Stimulated activated effector memory CD8-positive, alpha-beta T cell treated with anti-CD3 and anti-CD28 coated beads, Interleukin-12 subunit alpha, Interleukin-12 subunit beta, amount 100 ng/mL, for 72 hours (primary cell): ENCODE results near the gene SLC52A1.
A peak's percentile ranks its signal among the peaks of the same experiment; 100 is the strongest.

Experiments
- ATAC-seq: fragments of 150-1000 bp; cut with Tn5 transposase; 2 replicates; pipeline ENCODE4 v1.10.0; 2021
- DNase-seq, 2 donors: peaks; one replicate each; pipeline ENCODE4 v3.0.0; 2021 to 2022; ENCODE audit warnings: low spot score in 2 of 2
- H3K27ac Mint-ChIP-seq: one replicate; pipeline ENCODE4 v1.8.0; 2022; ENCODE audit warnings: mild to moderate bottlenecking, mixed read lengths
- H3K36me3 Mint-ChIP-seq: one replicate; pipeline ENCODE4 v1.8.0; 2022; ENCODE audit warnings: mild to moderate bottlenecking, mixed read lengths
- H3K4me1 Mint-ChIP-seq: one replicate; pipeline ENCODE4 v1.8.0; 2022; ENCODE audit warnings: mixed read lengths
- H3K4me3 Mint-ChIP-seq: one replicate; pipeline ENCODE4 v1.8.0; 2022; ENCODE audit warnings: mild to moderate bottlenecking, mixed read lengths
- H3K9me3 Mint-ChIP-seq: one replicate; pipeline ENCODE4 v1.8.0; 2022; ENCODE audit warnings: mixed read lengths

The SLC52A1 gene

GRCh38 chr17:5014357-5014756, 20.9 kb downstream of the SLC52A1 start:
- H3K4me3 Mint-ChIP-seq: no peak overlapping the region
- peaks cover 30% of the 10 kb centered on the region for H3K4me1 Mint-ChIP-seq
- H3K9me3 Mint-ChIP-seq: no peaks in the 10 kb centered on the region
- ATAC-seq (no peak), DNase-seq (no peak)
- no peak overlapping the region for H3K27ac Mint-ChIP-seq
- H3K36me3 Mint-ChIP-seq: peaks cover 59% of the 10 kb centered on the region

GRCh38 chr17:5011928-5012327, 23.3 kb downstream of the SLC52A1 start:
- peaks cover 22% of the 10 kb centered on the region for H3K4me1 Mint-ChIP-seq
- H3K9me3 Mint-ChIP-seq: no peaks in the 10 kb centered on the region
- H3K27ac Mint-ChIP-seq: peak overlapping the region; percentile 89
- H3K36me3 Mint-ChIP-seq: peaks cover 55% of the 10 kb centered on the region
- H3K4me3 Mint-ChIP-seq: peak overlapping the region; percentile 28
- ATAC-seq (peak; percentile 98), DNase-seq (peak; percentile 27 to 76)

- Mint-ChIP-seq H3K27ac (peak overlapping the region; percentile 37), H3K9me3 (no peaks in the 10 kb centered on the region), H3K36me3 (peaks cover 77% of the 10 kb centered on the region), H3K4me1 (peaks cover 29% of the 10 kb centered on the region), H3K4me3 (no peak overlapping the region)
- DNase-seq (no peak), ATAC-seq (no peak)
Measured at GRCh38 chr17:5003214-5003867, 31.9 kb downstream of the SLC52A1 start.

GRCh38 chr17:5002121-5002788, 33.0 kb downstream of the SLC52A1 start:
- Mint-ChIP-seq H3K4me1 (peaks cover 30% of the 10 kb centered on the region), H3K4me3 (no peak overlapping the region), H3K36me3 (peaks cover 67% of the 10 kb centered on the region), H3K27ac (no peak overlapping the region), H3K9me3 (no peaks in the 10 kb centered on the region)
- no peak for DNase-seq
- ATAC-seq: no peak

- Mint-ChIP-seq H3K4me3 (no peak overlapping the region), H3K36me3 (peaks cover 54% of the 10 kb centered on the region), H3K9me3 (no peaks in the 10 kb centered on the region), H3K27ac (peak overlapping the region; percentile 36), H3K4me1 (peaks cover 37% of the 10 kb centered on the region)
- DNase-seq (no peak), ATAC-seq (no peak)
Measured at GRCh38 chr17:5000237-5000639, 35.0 kb downstream of the SLC52A1 start.

- H3K36me3 Mint-ChIP-seq: peaks cover 47% of the 10 kb centered on the region
- DNase-seq: no peak
- peak overlapping the region; percentile 36 for H3K27ac Mint-ChIP-seq
- ATAC-seq: no peak
- H3K4me3 Mint-ChIP-seq: peak overlapping the region; percentile 89
- peaks cover 43% of the 10 kb centered on the region for H3K4me1 Mint-ChIP-seq
- no peaks in the 10 kb centered on the region for H3K9me3 Mint-ChIP-seq
Measured at GRCh38 chr17:4999430-5000093, 35.7 kb downstream of the SLC52A1 start.

- ATAC-seq: no peak
- DNase-seq: no peak
- Mint-ChIP-seq H3K27ac (peak overlapping the region; percentile 36), H3K4me1 (peaks cover 43% of the 10 kb centered on the region), H3K9me3 (no peaks in the 10 kb centered on the region), H3K4me3 (peak overlapping the region; percentile 89), H3K36me3 (peaks cover 40% of the 10 kb centered on the region)
Measured at GRCh38 chr17:4998732-4999429, 36.3 kb downstream of the SLC52A1 start.

- peaks cover 33% of the 10 kb centered on the region for H3K36me3 Mint-ChIP-seq
- H3K27ac Mint-ChIP-seq: peak overlapping the region; percentile 36
Measured at GRCh38 chr17:4998027-4998731, 37.0 kb downstream of the SLC52A1 start.

GRCh38 chr17:4997302-4998026, 37.8 kb downstream of the SLC52A1 start, which contains the start of the genes INCA1 and KIF1C:
Gene INCA1 (minus strand): TSS chr17:4997522. CDS start chr17:4994437, 3,085 bp downstream.
Gene KIF1C (plus strand): TSS chr17:4997950. CDS start chr17:5000247, 2,297 bp downstream.
- H3K9me3 Mint-ChIP-seq: no peaks in the 10 kb centered on the region
- H3K36me3 Mint-ChIP-seq: peaks cover 26% of the 10 kb centered on the region
- peaks cover 43% of the 10 kb centered on the region for H3K4me1 Mint-ChIP-seq
- peak; percentile 93 for ATAC-seq
- peak within 1 kb of the TSS; percentile 36 for H3K27ac Mint-ChIP-seq
- peak within 1 kb of the TSS; percentile 89 for H3K4me3 Mint-ChIP-seq
- peak; percentile 91 to 96 for DNase-seq

More at GRCh38 chr17:4998027-4998731, 37.0 kb downstream of the SLC52A1 start:
- Mint-ChIP-seq H3K4me1 (peaks cover 43% of the 10 kb centered on the region), H3K9me3 (no peaks in the 10 kb centered on the region), H3K4me3 (peak overlapping the region; percentile 89)
- DNase-seq (peak; percentile 31 to 75), ATAC-seq (peak; percentile 19)

GRCh38 chr17:4994081-4994595, 41.1 kb downstream of the SLC52A1 start:
- Mint-ChIP-seq H3K4me3 (no peak overlapping the region), H3K27ac (no peak overlapping the region), H3K36me3 (peaks cover 5% of the 10 kb centered on the region), H3K4me1 (peaks cover 38% of the 10 kb centered on the region), H3K9me3 (no peaks in the 10 kb centered on the region)
- ATAC-seq (no peak), DNase-seq (no peak)

GRCh38 chr17:4987767-4988567, 47.3 kb downstream of the SLC52A1 start:
- no peak for DNase-seq
- Mint-ChIP-seq H3K4me3 (peak overlapping the region; percentile 96), H3K27ac (peak overlapping the region; percentile 96), H3K4me1 (peaks cover 49% of the 10 kb centered on the region), H3K36me3 (peaks cover 35% of the 10 kb centered on the region), H3K9me3 (no peaks in the 10 kb centered on the region)
- ATAC-seq: peak; percentile 3

- Mint-ChIP-seq H3K4me3 (peak within 1 kb of the TSS; percentile 96), H3K36me3 (peaks cover 43% of the 10 kb centered on the region), H3K4me1 (peaks cover 57% of the 10 kb centered on the region), H3K27ac (peak within 1 kb of the TSS; percentile 96), H3K9me3 (no peaks in the 10 kb centered on the region)
- ATAC-seq: peak; percentile 91
- DNase-seq: peak; percentile 75 to 94
Measured at GRCh38 chr17:4986951-4987766, 48.1 kb downstream of the SLC52A1 start, which contains the start of gene CAMTA2. Gene CAMTA2 (minus strand): TSS chr17:4987675. CDS start chr17:4986222, 1,453 bp downstream.
